ELF-1 (cell line): ENCODE data around the gene PTPRJ.

Source experiments
- DNase-seq: peaks from one replicate; pipeline ENCODE4 v3.0.0-alpha.2; 2016; ENCODE audit warnings: low read depth, low spot score

Gene PTPRJ

DNA sequence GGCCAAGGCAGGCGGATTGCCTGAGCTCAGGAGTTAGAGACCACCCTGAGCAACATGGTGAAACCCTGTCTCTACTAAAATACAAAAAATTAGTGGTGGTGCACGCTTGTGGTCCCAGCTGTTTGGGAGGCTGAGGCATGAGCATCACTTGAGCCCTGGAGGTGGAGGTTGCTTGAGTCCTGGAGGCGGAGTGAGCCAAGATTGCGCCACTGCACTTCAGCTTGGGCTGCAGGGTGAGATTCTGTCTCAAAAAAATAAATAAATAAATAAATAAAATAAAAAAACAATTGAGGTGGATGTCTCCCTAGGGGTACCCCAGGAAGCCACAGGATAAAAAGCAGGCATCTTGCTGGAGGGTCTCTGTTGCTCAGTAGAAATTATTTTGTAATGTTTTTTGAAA, 14.1 kb downstream of the PTPRJ start:
- DNase-seq, result no peak

DNA sequence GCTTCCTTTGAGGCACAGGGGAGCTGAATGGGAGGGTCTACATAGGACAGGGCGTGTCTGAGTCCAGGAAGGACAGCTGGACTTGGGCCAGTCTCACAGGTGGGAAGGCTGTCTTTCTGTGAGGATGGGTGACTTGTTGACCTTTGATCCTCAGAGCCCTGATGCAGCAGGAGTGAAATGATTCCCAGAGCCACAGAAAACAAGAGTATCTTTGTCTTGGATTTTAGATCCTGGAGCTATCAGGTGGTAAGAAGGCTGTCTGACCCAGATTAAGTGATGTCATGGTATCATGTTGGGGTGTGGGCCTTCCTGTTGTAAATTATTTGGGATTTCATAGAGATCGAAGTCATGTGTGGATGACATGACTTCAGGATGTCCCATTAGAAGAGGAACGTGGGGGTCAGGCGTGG, 15.0 kb downstream of the PTPRJ start:
- DNase-seq, result no peak

DNA sequence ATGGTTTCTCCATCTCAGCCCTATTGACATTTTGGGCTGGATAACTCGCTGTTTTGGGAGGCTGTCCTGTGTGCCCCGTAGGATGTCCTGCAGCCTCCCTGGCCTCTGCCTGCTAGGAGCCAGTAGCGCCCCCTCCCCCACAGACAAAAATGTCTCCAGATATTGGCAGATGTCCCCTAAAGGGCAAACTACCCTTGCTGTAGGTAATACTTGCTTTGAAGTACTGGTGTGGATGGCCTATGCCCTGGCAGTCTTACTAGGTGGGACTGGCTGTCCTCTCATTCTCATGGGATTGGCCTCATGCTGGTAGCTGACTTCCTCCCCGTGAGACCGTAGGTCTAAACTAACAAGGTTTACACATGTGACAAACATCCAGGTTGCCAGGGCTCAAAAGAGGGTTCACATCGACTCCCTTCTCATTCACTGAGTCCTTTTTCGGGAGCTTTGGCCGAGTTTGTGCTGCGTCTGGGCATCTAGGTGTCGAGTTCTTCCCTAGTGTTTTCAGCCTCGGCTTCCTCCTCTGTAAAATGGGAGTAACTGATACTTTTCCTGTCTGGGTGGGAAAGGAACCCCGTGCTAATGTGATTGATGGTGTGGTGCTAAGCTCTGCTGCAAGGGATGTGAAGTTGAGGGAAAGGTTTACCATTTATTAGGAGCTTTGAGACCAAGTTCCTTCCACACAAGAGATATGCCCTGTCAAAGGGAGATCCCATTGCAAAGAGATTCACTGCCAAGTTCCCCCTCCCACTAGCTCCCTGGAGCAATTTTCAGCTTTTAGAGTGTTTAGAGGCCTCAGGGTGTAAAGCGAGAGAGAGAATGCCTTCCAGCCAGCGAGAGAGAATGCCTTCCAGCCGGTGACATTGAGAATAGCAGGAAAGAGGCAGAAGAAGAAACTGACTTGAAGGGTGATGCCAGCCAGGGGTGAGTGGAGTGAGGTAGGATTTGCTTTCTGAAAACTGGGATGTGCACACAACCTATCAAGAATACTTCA, 17.0 kb downstream of the PTPRJ start:
- peak; percentile 45 for DNase-seq

DNA sequence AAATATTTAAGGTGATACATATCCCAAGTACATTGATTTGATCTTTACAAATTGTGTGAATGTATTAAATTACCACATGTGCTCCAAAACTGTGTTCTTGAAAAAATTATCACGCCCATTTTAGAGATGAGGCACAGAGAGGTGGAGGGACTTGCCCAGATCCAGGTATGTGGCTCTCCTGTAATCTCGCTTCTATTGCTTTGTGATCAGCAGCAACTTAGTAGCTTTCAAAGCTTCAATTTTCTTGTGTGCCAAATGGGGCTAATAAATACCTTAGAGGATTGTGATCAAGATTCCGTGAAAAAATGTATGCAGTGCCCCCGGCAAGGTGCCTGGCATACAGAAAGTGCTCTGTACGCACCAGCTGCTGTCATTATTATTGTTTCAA, 18.0 kb downstream of the PTPRJ start:
- DNase-seq, result no peak

DNA sequence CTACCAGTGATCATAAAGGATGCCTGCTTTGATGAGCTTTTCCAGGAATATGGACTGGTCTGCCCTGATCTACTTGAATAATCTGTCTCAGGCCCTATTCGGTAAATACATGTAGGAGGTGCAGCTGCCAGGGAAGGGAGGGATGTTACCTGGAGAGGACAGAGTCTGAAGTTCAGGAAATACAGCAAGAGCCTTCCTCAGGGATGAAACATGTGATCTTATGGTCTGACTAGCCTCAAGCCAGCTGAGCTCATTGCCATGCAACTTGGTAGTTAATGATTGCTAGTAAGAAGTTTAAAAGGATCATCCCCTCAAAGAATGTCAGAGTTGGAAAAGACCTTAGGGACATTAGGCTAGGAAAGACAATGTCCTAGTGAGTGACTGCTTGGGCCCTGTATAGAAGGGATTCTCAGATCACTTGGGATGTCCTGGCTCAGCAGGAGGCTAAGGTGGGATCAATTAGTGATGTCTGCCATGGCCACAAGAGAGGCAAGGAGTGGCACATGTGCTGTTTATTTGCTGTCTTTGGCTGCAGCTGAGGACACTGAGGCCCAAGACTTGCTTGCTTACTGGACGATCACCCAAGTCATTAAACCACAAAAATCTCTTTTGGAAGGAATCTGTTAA, 18.5 kb downstream of the PTPRJ start:
- DNase-seq, result no peak

DNA sequence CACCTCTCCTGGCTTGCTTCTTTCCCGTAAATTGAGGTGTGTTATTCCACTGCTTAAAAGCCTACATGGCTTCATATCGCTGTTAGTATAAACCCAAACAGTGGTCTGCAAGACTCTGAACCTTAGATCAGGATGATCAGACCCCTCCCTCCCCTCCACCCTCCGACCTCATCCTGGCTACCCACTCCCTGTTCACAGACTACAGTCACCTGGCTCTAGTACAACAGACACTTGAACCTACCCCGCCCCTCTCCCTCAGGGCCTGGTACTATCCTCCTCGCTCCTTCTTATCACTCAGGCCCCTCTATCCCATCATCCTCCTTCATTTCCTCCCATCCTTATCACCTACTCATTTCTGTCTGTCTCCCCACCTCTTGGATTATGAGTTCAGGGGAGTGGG, 20.1 kb downstream of the PTPRJ start:
- DNase-seq, result no peak

DNA sequence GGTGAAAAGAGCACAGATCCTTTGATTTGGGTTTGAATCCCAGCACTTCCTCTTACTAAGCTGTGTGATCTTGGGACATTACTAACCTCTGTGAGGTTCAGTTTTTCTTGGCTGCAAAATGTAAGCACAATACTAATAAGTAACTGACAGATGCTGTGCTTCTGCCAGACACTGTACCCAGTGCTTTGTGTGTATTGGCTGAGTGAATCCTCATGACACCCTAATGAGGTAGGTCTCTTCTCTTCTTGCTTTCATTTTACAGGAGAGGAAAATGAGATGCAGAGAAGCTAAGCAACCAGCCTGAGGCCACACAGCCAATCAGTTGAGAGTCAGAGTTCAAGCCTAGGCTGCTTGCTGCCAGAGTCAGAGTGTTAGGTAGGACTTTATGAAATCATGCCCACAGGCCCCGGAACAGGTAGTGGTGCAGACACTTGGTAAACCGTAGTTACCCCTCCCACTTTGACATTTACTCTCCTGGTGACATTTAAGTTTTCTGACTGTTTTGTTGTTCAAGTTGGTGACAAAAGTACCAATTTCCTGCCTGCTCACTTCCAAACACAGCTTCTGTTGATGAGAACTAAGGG, 21.2 kb downstream of the PTPRJ start:
- no peak for DNase-seq

DNA sequence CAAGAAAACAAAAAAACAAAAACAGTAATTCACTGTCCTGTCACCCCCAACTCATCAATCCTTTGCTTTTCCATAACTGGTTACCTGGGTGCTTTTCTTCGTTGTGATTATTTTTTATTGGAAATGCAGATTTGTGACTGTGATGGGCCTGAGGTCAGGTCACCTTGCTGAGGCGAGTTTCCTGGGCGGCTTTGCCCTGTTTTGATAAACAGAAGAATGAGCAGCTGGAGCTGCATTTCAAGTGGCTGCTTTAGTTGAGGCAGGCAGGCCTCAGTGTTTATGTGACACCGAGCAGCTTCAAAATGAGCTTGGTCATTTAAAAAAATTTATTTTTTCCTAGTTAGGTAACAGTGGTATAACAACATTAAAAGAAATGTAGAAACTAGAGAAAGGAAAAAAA, 22.2 kb downstream of the PTPRJ start:
- DNase-seq, result no peak

DNA sequence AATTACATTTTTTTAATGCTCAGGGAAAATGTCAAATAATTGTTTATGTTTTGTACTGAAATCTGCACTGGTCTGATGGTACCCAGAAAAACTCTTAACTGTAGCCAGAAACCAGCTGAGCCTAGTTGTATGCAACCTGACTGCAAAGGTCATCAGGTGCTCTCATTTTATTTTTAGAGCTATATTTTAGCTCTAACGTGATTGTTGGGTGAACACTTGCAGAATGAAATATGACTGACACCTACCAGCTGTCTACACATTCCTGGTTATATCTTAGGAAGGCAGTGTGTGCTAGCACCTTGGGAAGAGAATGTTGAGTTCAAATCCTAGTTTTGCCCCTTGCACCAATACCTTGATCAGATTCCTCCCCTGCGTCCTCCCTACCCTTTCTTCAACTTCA, 23.6 kb downstream of the PTPRJ start:
- DNase-seq, result no peak

DNA sequence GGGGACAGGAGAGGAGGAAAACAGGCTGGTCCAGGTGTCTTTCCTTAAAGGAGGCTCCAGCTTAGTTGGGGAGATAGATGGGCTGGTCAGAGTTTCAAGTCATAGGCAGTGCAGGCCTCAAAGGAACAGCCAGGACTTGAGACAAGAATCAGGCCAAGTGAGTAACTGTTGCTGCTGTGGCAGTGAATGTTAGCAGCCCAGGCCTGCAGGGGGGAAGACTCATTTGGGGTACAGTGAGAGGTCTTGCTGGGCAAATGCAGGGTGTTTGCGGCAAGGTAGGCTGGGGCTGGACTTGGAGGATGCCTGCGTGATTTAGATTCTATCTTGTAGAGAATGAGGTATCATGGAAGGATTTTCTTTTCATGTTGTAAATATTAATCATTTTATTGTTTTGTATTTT, 24.1 kb downstream of the PTPRJ start:
- DNase-seq, result no peak

DNA sequence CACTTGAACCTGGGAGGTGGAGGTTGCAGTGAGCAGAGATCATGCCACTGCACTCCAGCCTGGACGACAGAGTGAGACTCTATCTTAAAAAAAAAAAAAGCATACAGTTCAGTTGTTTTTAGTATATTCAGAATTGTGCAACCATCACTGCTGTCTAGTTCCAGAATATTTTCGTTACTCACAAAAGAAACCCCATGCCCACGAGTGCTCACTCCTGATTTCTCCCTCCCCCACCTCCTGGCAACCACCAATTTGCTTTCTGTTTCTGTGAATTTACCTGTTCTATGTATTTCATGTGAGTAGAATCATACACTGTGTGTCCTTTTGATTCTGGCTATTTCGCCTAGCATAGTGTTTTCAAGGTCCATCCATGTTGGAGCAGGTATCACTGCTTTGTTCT, 24.8 kb downstream of the PTPRJ start:
- no peak for DNase-seq

DNA sequence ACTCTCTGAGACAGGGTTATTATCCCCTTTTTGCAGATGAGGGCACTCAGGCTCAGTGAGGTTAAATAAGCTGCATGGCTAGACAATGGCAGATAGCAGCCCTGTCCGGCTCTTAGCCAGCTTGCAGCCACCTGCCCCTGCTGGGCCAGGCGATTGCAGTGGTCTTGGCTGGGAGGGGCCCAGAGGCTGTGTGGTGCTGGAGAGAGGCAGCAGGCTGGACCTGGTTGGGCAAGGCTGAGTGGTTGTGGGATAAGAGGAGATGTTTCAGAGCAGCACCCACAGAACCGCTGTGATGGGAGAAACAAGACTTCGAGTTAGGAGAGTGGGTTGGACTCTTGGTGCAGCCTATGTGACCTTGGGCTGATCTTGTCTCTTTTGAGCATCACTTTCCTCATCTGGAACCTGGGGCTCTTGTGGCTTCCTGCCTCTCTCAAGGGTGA, 25.5 kb downstream of the PTPRJ start:
- DNase-seq, result no peak

DNA sequence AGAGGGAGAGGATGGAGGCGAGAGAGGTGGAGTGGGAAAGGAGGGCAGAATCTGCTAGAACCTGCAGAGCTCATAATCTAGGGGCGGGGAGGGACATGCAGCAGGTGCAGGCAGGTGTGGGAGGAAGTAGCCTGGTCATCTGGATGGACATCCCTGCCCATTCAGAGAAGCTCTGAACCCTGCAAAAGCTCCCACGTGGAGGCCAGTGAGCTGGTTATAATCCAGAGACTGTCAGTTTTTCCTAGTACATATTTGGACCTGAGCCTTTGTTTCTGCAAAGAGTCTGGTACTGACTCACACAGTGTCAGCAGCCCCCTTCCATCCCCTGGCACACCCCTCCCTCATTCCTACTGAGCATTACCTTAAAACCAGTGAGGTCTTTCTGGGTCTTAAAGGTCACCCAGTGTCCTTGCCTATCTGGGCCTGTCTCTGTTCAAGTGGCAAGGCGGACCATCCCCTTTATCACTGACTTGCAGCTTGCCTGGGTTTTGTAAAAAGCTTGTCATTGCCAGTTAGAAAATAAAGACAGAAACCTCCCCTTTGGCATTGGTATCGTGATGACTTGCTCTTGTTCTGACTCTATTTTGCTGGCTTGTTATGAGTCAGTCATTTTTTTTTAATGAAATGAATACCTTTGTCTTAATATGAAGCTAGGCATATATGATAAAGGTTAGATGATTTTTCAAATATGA, 26.1 kb downstream of the PTPRJ start:
- DNase-seq, result no peak

DNA sequence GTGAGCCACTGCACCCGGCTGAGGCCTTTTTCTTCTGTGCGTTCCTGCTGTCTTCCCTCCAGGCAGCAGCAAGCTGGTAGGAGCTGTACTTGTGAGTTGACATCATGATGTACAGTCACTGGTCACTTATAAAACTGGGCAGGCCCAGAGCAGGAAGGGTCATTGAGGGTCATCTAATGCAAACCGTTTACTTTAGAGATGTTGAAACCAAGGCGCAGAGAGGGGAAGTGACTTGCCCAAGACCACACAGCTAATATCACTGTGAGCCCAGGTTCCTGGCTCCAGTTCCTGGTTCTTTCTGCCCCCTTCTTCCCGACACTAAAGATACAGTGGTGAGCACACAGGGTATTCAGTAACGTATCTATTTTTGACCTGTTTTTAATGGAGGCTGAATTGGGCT, 27.3 kb downstream of the PTPRJ start:
- DNase-seq, result no peak

DNA sequence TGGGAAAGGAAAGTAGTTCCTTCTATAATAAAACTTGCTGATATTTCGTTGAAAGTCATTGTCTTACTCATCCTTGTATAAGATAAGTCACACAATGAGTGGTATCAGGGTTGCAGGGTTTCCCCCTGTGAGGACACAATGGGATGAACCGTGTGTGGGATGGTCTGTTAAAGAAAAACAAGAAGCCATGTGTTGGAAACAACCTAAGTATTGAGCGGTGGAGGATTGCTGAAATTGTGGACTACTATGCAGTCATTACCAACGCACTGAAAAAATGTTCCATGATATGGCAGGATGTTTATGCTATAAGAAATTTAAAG, 28.6 kb downstream of the PTPRJ start:
- DNase-seq, result no peak

DNA sequence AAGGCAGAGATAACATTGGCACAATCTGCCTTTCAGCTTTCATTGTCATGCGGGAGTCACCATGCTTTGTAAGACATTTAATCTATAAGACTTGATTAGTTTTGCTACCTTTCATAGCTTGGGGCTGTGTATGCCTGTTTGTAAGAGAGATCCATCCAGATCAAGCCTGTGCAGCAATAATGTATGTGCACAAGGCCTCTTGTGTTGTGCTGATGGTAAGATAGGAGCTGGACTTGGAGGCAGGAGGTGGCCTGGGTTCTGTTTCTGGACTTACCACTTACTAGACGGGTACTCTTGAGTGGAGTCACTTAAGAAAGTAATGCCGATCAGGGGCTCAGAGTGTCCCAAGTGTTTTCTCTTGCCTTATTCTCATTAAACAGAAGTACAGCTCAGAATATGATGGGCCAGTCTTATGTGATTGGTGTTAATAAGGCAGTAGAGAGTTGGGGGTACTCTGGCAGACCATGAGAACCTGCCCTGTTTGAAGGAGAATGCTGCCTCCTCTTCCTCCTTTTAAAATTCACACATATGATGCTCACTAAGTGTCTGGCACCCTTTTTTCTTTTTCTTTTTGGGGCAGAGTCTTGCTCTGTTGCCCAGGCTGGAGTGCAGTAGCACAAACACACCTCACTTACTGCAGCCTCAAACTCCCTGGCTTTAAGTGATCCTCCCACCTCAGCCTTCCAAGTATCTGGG, 30.9 kb downstream of the PTPRJ start:
- no peak for DNase-seq

DNA sequence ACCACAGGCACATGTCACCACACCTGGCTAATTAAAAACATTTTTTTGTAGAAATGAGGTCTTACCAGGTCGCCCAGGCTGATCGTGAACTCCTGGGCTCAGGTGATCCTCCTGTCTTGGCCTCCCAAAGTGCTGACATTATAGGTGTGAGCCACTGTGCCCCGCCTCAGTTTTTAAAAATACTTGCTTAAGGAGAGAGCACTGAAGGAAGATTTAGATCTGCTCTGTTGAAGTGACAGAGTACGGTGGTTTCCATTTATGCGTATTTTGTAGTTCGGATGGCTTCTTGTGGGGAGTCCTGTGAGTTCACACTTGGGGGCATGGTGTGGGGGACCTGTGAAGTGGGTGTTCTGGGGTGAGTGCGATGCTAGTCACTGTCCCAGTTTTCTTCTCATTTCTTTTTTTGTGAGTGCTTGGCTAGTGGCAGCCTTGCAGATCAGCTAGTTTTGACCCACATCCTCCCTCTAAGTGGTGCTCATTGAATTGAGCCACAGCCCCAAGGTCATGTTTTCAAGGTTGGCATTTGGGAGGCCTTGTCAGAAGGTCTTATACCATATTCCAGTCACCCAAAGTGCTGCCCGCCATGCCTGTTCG, 31.5 kb downstream of the PTPRJ start:
- no peak for DNase-seq

DNA sequence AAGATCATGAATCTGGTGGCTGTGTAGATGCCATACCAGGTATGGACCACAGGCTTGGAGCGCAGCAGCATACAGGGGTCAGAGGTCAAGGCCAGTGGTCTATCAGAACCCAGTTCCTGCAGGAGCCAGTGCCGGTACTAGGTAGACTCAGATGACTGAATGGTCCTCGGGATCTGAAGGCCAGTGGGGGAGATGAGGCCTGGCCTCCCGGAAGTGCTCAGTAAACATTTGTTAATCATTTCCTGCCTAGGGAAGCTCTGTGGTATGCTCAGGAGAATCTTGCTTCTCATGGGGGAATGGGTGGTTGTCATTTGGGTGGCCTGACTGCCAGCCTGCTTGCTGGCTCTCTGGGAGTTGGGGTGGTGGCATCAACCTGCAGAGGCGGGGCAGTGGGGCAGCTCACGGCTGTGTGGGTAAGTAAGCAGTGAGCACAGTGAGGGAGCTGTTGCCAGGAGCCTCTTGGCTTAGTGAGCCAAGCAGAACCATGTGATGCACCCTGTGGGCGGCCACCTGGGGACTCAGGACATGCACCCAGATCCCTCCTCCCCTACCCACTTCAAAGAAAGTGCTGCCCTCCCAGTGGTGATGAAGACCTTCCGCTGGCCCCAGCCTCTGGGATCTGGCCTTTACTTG, 33.0 kb downstream of the PTPRJ start:
- DNase-seq, result no peak

DNA sequence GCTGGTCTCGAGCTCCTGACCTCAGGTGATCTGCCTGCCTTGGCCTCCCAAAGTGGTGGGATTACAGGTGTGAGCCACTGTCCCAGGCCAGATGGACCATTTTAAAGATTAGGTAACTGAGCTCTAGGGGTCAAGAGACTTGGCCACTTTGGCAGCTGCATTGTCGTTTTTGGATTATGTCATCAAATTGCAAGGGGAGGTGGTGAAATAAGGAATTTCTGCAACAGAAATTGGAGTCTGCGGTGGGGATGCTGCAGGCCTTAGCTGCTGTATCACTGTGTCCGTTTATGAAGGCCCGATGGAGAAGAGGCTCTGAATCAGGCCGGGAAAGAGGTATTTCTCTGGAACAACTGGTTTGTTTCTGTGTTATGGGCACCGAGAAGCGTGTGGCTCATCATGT, 34.6 kb downstream of the PTPRJ start:
- DNase-seq, result no peak

DNA sequence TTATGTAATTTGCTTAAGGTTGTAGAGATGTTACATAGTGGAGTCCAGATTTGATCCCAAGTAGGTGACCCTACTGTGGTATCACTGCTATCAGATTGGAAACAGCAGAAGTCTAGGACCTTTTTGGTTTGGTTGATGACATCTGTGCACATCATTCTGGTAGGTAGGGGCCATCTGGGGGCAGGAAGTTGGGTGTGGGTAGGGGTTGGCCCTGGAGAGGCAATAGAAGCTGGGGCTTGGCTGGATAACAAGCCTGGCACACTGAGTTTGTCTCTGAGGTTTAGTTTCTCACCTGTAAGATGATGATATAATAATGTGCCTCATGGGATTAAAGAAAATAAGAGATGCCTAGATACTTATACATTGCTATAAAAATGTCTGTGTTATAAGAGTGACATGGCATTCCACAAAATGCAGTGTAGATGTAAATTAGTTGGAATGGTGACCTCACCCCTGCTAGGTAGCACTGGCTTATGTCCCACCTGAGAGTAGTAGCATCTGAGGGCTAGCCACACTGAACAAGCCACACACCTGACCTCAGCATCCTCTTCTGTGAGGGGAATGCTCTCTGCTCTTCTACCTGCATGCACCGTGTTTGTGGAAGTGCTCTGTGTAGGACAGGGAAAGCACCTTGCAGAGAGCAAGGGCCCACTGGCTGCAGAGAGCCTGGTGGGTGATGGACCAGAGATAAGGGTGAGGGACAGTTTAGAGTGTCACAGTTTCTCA, 36.9 kb downstream of the PTPRJ start:
- no peak for DNase-seq
